Endothelial cell of umbilical vein (primary cell): ENCODE results near the gene PEAK3. TPM values are rescaled to one million over a fixed set of nuclear protein-coding genes. Genes with fewer than 3 reads are reported as not detected.

ENCODE experiments used
- BruUV-seq: library from RNA; stranded (reverse); fragments of 400-500 nt; replicated peaks from 2 replicates; lab custom pipeline; 2021; lab: Mats Ljungman, UMichigan
- CTCF ChIA-PET: fragments of 300-600, 350-600 bp; sonication (Branson Sonifier 250); formaldehyde crosslinking; loops from one replicate; lab custom pipeline; 2021; ENCODE audit warnings: antibody characterized with exemption, inconsistent platforms; lab: Charles Lee
- POLR2A ChIA-PET: fragments of 300-600, 350-600 bp; sonication (Branson Sonifier 250); formaldehyde crosslinking; loops from one replicate; lab custom pipeline; 2021; ENCODE audit warnings: antibody characterized with exemption, inconsistent platforms; lab: Charles Lee
- DNase-seq: peaks from one replicate; pipeline ENCODE4 v3.0.0-alpha.2; 2011; ENCODE audit warnings: low read depth, low spot score
- FAIRE-seq: peaks from 2 replicates; lab custom pipeline; 2011; peaks lifted over from hg19 to GRCh38; lab: Jason Lieb, UNC
- H2AFZ ChIP-seq: 2 replicates; pipeline ENCODE4 v1.6.0; 2012; ENCODE audit warnings: low read depth, low read length, control low read depth, inconsistent platforms
- H3K27ac ChIP-seq: 2 replicates; pipeline ENCODE4 v1.5.1; 2011; ENCODE audit warnings: low read depth, mild to moderate bottlenecking, control low read depth, low read length, moderate library complexity; ENCODE audit not compliant: insufficient read depth
- H3K27me3 ChIP-seq, 2 experiments: 2 replicates each; pipeline versions ENCODE4 v1.6.0 to v1.6.1; 2011; ENCODE audit warnings: low read length in 2 of 2, mixed read lengths in 1 of 2; ENCODE audit not compliant: control insufficient read depth in 2 of 2, insufficient read depth in 2 of 2
- H3K36me3 ChIP-seq, 2 experiments: 2 replicates in 1 of 2; 3 replicates in 1 of 2; pipeline ENCODE4 v1.5.1; 2011; ENCODE audit warnings: low read length in 2 of 2, mild to moderate bottlenecking in 1 of 2, moderate library complexity in 1 of 2; ENCODE audit not compliant: control insufficient read depth in 2 of 2, insufficient read depth in 2 of 2; ENCODE audit errors: extremely low read depth in 1 of 2
- H3K4me1 ChIP-seq: 3 replicates; pipeline ENCODE4 v1.5.1; 2011; ENCODE audit warnings: mild to moderate bottlenecking, low read length; ENCODE audit not compliant: control insufficient read depth, insufficient read depth; ENCODE audit errors: extremely low read depth
- H3K4me2 ChIP-seq: 2 replicates; pipeline ENCODE4 v1.6.1; 2011; ENCODE audit warnings: low read length, control low read depth, mixed read lengths; ENCODE audit not compliant: insufficient read depth
- H3K4me3 ChIP-seq, 3 experiments: fragments of 200-600 bp in 1 of 3; sonication (generic), shearing (Covaris generic) in 1 of 3; replicated peaks in 1 of 3; 2 replicates each; pipeline ENCODE4 v1.5.1; 2011 to 2016; ENCODE audit warnings: control low read depth in 3 of 3, low read length in 3 of 3, mild to moderate bottlenecking in 2 of 3, inconsistent platforms in 1 of 3, low read depth in 1 of 3, moderate library complexity in 1 of 3; ENCODE audit not compliant: insufficient read depth in 1 of 3
- H3K79me2 ChIP-seq: 2 replicates; pipeline ENCODE4 v1.6.0; 2012; ENCODE audit warnings: low read length, inconsistent platforms; ENCODE audit not compliant: control insufficient read depth, insufficient read depth
- H3K9ac ChIP-seq: replicated peaks from 2 replicates; pipeline ENCODE3; 2011; ENCODE audit warnings: low read length, control low read depth; ENCODE audit not compliant: insufficient read depth; ENCODE audit errors: extremely low read depth
- H3K9me1 ChIP-seq: replicated peaks from 3 replicates; pipeline ENCODE4 v1.6.0; 2011; ENCODE audit warnings: mild to moderate bottlenecking, low read length; ENCODE audit not compliant: control insufficient read depth, insufficient read depth; ENCODE audit errors: extremely low read depth
- H3K9me3 ChIP-seq: replicated peaks from 2 replicates; pipeline ENCODE4 v1.5.1; 2012; ENCODE audit warnings: low read length, inconsistent platforms; ENCODE audit not compliant: control insufficient read depth, insufficient read depth
- H4K20me1 ChIP-seq: replicated peaks from 2 replicates; pipeline ENCODE3; 2011; ENCODE audit warnings: mild to moderate bottlenecking, low read length; ENCODE audit not compliant: control insufficient read depth, insufficient read depth; ENCODE audit errors: extremely low read depth
- EZH2 ChIP-seq: IDR thresholded peaks from 2 replicates; pipeline ENCODE4 v1.6.1; 2012; ENCODE audit warnings: borderline replicate concordance, low read depth, mild to moderate bottlenecking, moderate library complexity, low read length, inconsistent platforms; ENCODE audit not compliant: severe bottlenecking
- FOS ChIP-seq: IDR thresholded peaks from 2 replicates; pipeline ENCODE4 v1.6.1; 2011; ENCODE audit warnings: mild to moderate bottlenecking, low read length, moderate library complexity, borderline replicate concordance; ENCODE audit not compliant: insufficient read depth
- GATA2 ChIP-seq: IDR thresholded peaks from 2 replicates; pipeline ENCODE4 v1.7.0; 2011; ENCODE audit warnings: low read depth, mild to moderate bottlenecking, moderate library complexity, mixed read lengths, low read length; ENCODE audit not compliant: insufficient read length, insufficient read depth
- JUN ChIP-seq: IDR thresholded peaks from 2 replicates; pipeline ENCODE4 v1.6.1; 2011; ENCODE audit warnings: borderline replicate concordance, low read depth; ENCODE audit not compliant: insufficient read length, insufficient read depth
- MYC ChIP-seq: IDR thresholded peaks from one replicate; pipeline ENCODE4 v1.6.1; 2011; ENCODE audit warnings: mild to moderate bottlenecking, low read depth, low read length
- POLR2A ChIP-seq: IDR thresholded peaks from 2 replicates; pipeline ENCODE4 v1.6.1; 2012; ENCODE audit warnings: low read depth, mild to moderate bottlenecking, control low read depth, low read length
- POLR2AphosphoS5 ChIP-seq: IDR thresholded peaks from 2 replicates; pipeline ENCODE4 v1.6.1; 2012; ENCODE audit warnings: low read depth, mild to moderate bottlenecking, control low read depth, low read length, moderate library complexity; ENCODE audit not compliant: insufficient read depth
- dilution Hi-C: fragments of 300-500 bp; cut with MboI; formaldehyde crosslinking; loops from one replicate; pipeline ENCODE4 v1.15.0; 2019; ENCODE audit warnings: low sequenced_read_pairs; ENCODE audit not compliant: extremely low pct_ligation_motif_present
- intact Hi-C: fragments of 100-400 bp; cut with micrococcal nuclease; formaldehyde crosslinking; loops from one replicate; pipeline ENCODE4 v1.10.0; 2022
- polyA plus RNA-seq, 4 experiments: library from polyadenylated mRNA; depleted of rRNA in 3 of 4; stranded (reverse) in 3 of 4; unstranded in 1 of 4; fragments of >200 nt; gene quantifications; 2 replicates each; pipeline versions ENCODE4 v1.2.1 to v1.2.3, GENCODE V29; 2011 to 2012; ENCODE audit warnings: missing spikeins in 1 of 4
- total RNA-seq: library from RNA; stranded (reverse); gene quantifications from 2 replicates; pipeline ENCODE4 v1.2.3, GENCODE V29; 2021
- TF ChIP-seq, protein P1 (sequence below), 2 donors: IDR thresholded peaks; 1 replicate in 1 of 2; 2 replicates in 1 of 2; pipeline ENCODE4 v1.5.1; 2011; ENCODE audit warnings: low read length in 2 of 2, mild to moderate bottlenecking in 2 of 2, moderate library complexity in 2 of 2, control low read depth in 1 of 2, inconsistent platforms in 1 of 2, low read depth in 1 of 2; ENCODE audit not compliant: insufficient read depth in 1 of 2; ENCODE audit errors: extremely low read depth in 1 of 2
- TF ChIP-seq, protein P2 (sequence below): IDR thresholded peaks from 2 replicates; pipeline ENCODE4 v1.6.1; 2011; ENCODE audit not compliant: insufficient read depth, insufficient read length

PEAK3 gene
- total and polyA plus RNA-seq, 2 donors (not counting 3 experiments of a cell fraction or from before 2014, with no cell fraction given) = 0.03 TPM; not detected in 1

DNA sequence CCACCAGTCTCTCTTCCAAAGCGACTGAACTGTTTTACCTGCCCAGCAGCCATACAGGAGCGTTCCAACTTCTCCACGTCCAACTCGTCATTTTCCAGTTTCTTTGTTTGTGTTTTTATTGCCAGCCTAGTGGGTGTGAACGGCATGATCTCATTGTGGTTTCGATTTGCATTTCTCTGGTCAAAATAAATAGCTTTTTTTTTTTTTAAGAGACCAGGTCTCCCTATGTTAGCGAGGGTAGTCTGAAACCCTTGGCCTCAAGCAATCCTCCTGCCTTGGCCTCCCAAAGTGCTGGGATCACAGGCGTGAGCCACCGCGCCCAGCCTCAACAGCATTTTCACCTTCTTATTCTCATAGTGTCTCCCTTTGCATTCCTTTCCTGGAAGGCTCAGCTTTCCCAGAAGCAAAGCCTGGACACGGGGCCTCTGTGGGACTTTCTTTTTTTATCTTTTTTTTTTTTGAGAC, 21.6 kb downstream of the PEAK3 start:
- POLR2A ChIA-PET = no interaction called here
- CTCF ChIA-PET = interaction anchor here (1.2 to 3.0 kb wide), 7 partner anchors 9 to 377 kb away, joined by 3 to 40 read pairs (median 7); no protein-coding TSS in a partner anchor

DNA sequence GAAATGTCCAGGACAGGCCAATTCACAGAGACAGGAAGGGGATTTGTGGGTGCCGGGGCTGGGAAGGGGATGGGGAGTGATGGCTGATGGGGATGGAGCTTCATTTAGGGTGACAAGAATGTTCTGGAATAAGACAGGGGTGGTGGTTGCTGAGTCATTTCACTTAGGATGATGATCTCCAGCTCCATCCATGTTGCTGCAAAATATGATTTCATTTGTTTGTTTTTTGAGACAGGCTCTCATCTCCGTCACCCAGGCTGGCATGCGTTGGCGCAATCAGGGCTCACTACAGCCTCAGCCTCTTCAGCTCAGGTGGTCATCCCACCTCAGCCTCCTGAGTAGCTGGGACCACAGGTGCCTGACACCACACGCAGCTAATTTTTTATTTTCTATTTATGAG, 22.6 kb downstream of the PEAK3 start:
- Histone ChIP-seq H2AFZ (no peak overlapping the region), H3K4me2 (no peak overlapping the region), H3K9me1 (no peaks in the 10 kb centered on the region), H4K20me1 (no peaks in the 10 kb centered on the region), H3K4me3 (no peak overlapping the region), H3K36me3 (no peaks in the 10 kb centered on the region), H3K4me1 (no peaks in the 10 kb centered on the region), H3K9me3 (no peaks in the 10 kb centered on the region), H3K27ac (no peak overlapping the region), H3K27me3 (no peaks in the 10 kb centered on the region), H3K9ac (no peak overlapping the region), H3K79me2 (no peaks in the 10 kb centered on the region)
- intact Hi-C loops = no loop called here
- TF ChIP-seq FOS (no peak), POLR2A (no peak), GATA2 (no peak), EZH2 (no peak), MYC (no peak), JUN (no peak), POLR2AphosphoS5 (no peak)
- TF ChIP-seq, protein P1, sequence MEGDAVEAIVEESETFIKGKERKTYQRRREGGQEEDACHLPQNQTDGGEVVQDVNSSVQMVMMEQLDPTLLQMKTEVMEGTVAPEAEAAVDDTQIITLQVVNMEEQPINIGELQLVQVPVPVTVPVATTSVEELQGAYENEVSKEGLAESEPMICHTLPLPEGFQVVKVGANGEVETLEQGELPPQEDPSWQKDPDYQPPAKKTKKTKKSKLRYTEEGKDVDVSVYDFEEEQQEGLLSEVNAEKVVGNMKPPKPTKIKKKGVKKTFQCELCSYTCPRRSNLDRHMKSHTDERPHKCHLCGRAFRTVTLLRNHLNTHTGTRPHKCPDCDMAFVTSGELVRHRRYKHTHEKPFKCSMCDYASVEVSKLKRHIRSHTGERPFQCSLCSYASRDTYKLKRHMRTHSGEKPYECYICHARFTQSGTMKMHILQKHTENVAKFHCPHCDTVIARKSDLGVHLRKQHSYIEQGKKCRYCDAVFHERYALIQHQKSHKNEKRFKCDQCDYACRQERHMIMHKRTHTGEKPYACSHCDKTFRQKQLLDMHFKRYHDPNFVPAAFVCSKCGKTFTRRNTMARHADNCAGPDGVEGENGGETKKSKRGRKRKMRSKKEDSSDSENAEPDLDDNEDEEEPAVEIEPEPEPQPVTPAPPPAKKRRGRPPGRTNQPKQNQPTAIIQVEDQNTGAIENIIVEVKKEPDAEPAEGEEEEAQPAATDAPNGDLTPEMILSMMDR (IDR thresholded peaks at IDR 0.05; ENCODE audit: extremely low read depth in 1 of 2, insufficient read depth in 1 of 2, low read depth in 1 of 2, low read length in 2 of 2) = no peak
- TF ChIP-seq, protein P2, sequence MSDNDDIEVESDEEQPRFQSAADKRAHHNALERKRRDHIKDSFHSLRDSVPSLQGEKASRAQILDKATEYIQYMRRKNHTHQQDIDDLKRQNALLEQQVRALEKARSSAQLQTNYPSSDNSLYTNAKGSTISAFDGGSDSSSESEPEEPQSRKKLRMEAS = no peak
- FAIRE-seq = no peak
- dilution Hi-C loops = no loop called here
- BruUV-seq = no TSS peak
- CTCF ChIA-PET = interaction anchor here (0.9 to 3.0 kb wide), 4 partner anchors 15 to 378 kb away, joined by 3 to 16 read pairs (median 4); no protein-coding TSS in a partner anchor
- DNase-seq = no peak
- POLR2A ChIA-PET = interaction anchor here (1.0 kb wide), 1 partner anchor 10 kb away, joined by 3 read pairs; no protein-coding TSS in a partner anchor

More for the DNA sequence above, 21.6 kb downstream of the PEAK3 start:
- Histone ChIP-seq H3K79me2 (no peaks in the 10 kb centered on the region), H3K27ac (no peak overlapping the region), H3K9me3 (no peaks in the 10 kb centered on the region), H3K9ac (no peak overlapping the region), H3K27me3 (no peaks in the 10 kb centered on the region), H3K9me1 (no peaks in the 10 kb centered on the region), H3K36me3 (no peaks in the 10 kb centered on the region), H4K20me1 (no peaks in the 10 kb centered on the region), H3K4me3 (no peak overlapping the region), H3K4me1 (no peaks in the 10 kb centered on the region), H3K4me2 (no peak overlapping the region), H2AFZ (no peak overlapping the region)
- no peak for DNase-seq
- no peak for FAIRE-seq
- dilution Hi-C loops (no loop called here), intact Hi-C loops (no loop called here)
- TF ChIP-seq POLR2A = no peak
- no TSS peak for BruUV-seq
